ENCODE data around the gene GLI3. TPM values are rescaled to one million over a fixed set of nuclear protein-coding genes. Genes with fewer than 3 reads are reported as not detected.

GLI3 gene
- polyA plus RNA-seq, 1 of the 3 experiments (the other 2 are of a cell fraction), result 0.08 TPM

DNA sequence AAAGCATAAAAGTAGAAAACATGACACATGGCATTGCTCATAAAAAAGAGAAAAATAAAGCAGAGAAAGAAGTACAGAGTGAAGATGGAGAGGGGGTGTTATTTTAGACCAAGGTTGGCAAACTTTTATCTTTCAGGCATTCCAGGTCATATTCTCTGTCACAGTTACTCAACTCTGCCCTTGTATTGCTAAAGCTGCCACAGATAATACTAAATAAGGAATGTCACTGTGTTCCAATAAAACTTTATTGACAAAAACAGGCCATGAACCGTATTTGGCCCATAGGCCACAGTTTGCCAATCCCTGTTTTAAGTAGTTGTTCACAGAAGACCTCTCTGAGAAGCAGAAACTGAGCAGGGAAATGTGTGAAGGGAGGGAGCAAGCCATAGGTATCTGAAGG, 167.4 kb downstream of the GLI3 start:
- H3F3A ChIP-seq (replicated peaks; ENCODE audit: insufficient read depth), result no peaks in the 10 kb centered on the region
- DNase-seq, result no peak
- no peaks in the 10 kb centered on the region for H3K36me3 ChIP-seq (replicated peaks in 1 of 2; ENCODE audit: control insufficient read depth in 1 of 2, insufficient read depth in 2 of 2, low read length in 1 of 2)
- no peak overlapping the region for H3K9ac ChIP-seq
- H3K27me3 ChIP-seq (ENCODE audit: insufficient read depth), result peaks cover 38% of the 10 kb centered on the region; the same call in 1 of the 2 replicates
- no peaks in the 10 kb centered on the region for H3K9me3 ChIP-seq
- H3K4me2 ChIP-seq, result no peak overlapping the region
- no peaks in the 10 kb centered on the region for H4K20me1 ChIP-seq (ENCODE audit: insufficient read depth)
- 0% methylated on average over 1 of the region's 1 CpG for WGBS (ENCODE audit: low lambda C conversion rate)
- POLR2A ChIA-PET, result no interaction called here
- no peak overlapping the region for H2AFZ ChIP-seq (ENCODE audit: low read depth)
- no peaks in the 10 kb centered on the region for H3K4me1 ChIP-seq (ENCODE audit: control insufficient read depth in 1 of 2, insufficient read depth in 2 of 2, low read depth in 1 of 2, low read length in 1 of 2)
- no peak overlapping the region for H3K4me3 ChIP-seq (ENCODE audit: low read depth in 2 of 2, low read length in 1 of 2)
- no peaks in the 10 kb centered on the region for H3K9me2 ChIP-seq
- TF ChIP-seq GABPA (IDR thresholded peaks at IDR 0.05; ENCODE audit: low read depth) (no peak), TCF12 (IDR thresholded peaks at IDR 0.05) (no peak), RXRA (IDR thresholded peaks at IDR 0.05; ENCODE audit: borderline replicate concordance, low read depth) (no peak), NRF1 (IDR thresholded peaks at IDR 0.05; ENCODE audit: low read depth, low read length) (no peak)
- H3K27ac ChIP-seq (ENCODE audit: low read depth in 2 of 2, low read length in 1 of 2), result no peak overlapping the region
- H3K79me2 ChIP-seq (ENCODE audit: insufficient read depth), result no peaks in the 10 kb centered on the region
- CTCF ChIA-PET, result no interaction called here

DNA sequence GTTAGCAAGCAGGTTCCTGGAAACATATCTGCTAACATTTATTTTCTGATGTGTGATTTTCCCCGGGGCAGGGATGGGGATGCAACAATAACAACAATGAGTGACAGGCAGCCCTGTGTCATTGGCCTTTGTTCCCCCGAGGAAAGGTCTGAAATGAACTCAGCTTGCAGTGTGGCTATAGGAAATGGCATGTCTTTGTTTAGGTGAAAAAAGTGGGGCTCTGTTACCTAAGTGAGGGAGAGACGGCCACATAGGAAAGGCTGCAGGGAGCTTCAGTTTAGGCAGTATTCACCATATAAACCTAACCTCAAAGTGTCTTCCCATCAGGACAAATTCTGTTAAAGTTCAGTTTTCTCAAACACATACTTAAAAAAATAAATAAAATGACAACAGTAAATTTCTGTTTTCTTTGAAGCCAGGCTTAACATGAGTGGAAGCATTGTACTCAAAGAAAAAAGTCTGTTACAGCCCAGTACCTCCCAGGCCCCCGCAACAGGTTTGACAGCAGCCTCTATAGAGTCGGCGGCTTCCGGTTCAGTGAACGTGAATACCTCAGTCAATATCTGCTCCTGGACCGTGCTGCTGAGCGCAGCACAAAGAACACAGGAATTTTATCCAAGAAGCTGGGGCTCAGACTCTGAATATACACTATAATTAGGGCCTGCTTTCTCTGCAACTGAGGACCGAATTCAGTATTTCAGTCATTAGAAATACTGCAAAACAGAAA, 168.3 kb downstream of the GLI3 start:
- no peaks in the 10 kb centered on the region for H3F3A ChIP-seq (replicated peaks; ENCODE audit: insufficient read depth)
- TF ChIP-seq GABPA (IDR thresholded peaks at IDR 0.05; ENCODE audit: low read depth), result no peak
- TF ChIP-seq MXI1 (IDR thresholded peaks at IDR 0.05; ENCODE audit: low read depth, low read length), result no peak
- TF ChIP-seq, protein P1, sequence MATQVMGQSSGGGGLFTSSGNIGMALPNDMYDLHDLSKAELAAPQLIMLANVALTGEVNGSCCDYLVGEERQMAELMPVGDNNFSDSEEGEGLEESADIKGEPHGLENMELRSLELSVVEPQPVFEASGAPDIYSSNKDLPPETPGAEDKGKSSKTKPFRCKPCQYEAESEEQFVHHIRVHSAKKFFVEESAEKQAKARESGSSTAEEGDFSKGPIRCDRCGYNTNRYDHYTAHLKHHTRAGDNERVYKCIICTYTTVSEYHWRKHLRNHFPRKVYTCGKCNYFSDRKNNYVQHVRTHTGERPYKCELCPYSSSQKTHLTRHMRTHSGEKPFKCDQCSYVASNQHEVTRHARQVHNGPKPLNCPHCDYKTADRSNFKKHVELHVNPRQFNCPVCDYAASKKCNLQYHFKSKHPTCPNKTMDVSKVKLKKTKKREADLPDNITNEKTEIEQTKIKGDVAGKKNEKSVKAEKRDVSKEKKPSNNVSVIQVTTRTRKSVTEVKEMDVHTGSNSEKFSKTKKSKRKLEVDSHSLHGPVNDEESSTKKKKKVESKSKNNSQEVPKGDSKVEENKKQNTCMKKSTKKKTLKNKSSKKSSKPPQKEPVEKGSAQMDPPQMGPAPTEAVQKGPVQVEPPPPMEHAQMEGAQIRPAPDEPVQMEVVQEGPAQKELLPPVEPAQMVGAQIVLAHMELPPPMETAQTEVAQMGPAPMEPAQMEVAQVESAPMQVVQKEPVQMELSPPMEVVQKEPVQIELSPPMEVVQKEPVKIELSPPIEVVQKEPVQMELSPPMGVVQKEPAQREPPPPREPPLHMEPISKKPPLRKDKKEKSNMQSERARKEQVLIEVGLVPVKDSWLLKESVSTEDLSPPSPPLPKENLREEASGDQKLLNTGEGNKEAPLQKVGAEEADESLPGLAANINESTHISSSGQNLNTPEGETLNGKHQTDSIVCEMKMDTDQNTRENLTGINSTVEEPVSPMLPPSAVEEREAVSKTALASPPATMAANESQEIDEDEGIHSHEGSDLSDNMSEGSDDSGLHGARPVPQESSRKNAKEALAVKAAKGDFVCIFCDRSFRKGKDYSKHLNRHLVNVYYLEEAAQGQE (IDR thresholded peaks at IDR 0.05; ENCODE audit: low read depth, low read length), result no peak
- ChIA-PET POLR2A (no interaction called here), CTCF (no interaction called here)
- no peaks in the 10 kb centered on the region for H3K4me1 ChIP-seq (ENCODE audit: control insufficient read depth in 1 of 2, insufficient read depth in 2 of 2, low read depth in 1 of 2, low read length in 1 of 2)
- H3K79me2 ChIP-seq (ENCODE audit: insufficient read depth), result no peaks in the 10 kb centered on the region
- no peaks in the 10 kb centered on the region for H4K20me1 ChIP-seq (ENCODE audit: insufficient read depth)
- H3K9me3 ChIP-seq, result no peaks in the 10 kb centered on the region
- no peak overlapping the region for H3K9ac ChIP-seq
- H3K9me2 ChIP-seq, result no peaks in the 10 kb centered on the region
- 25% methylated on average over 11 of the region's 11 CpGs for WGBS (ENCODE audit: low lambda C conversion rate)
- no peak overlapping the region for H3K27ac ChIP-seq (ENCODE audit: low read depth in 2 of 2, low read length in 1 of 2)
- no peak overlapping the region for H3K4me2 ChIP-seq
- H3K27me3 ChIP-seq (ENCODE audit: insufficient read depth), result peaks cover 30% of the 10 kb centered on the region; the same call in 1 of the 2 replicates
- H3K4me3 ChIP-seq (ENCODE audit: low read depth in 2 of 2, low read length in 1 of 2), result no peak overlapping the region
- H2AFZ ChIP-seq (ENCODE audit: low read depth), result no peak overlapping the region
- H3K36me3 ChIP-seq (replicated peaks in 1 of 2; ENCODE audit: control insufficient read depth in 1 of 2, insufficient read depth in 2 of 2, low read length in 1 of 2), result no peaks in the 10 kb centered on the region
- no peak for DNase-seq

DNA sequence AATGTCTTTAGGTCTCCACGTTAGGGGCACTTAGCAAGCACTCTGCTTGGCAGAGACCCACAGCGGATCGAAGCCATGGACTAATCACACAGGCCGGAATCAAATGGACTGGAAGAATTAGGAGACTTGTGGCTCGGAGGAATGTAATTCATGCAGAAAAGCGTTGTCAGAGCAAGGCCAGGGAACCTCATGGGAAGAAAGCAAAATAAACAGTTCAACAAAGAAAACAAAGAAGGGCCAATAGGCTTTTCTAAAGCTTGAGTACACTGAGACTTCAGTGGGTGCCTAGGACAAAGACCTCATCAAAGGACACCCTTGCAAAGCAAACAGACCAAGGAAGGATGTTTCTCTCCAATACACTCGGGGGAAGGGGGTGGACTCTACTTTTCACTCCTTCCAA, 171.1 kb downstream of the GLI3 start:
- POLR2A ChIA-PET, result no interaction called here
- no peak overlapping the region for H3K27ac ChIP-seq (ENCODE audit: low read depth in 2 of 2, low read length in 1 of 2)
- WGBS (ENCODE audit: low lambda C conversion rate), result 21% methylated on average over 7 of the region's 7 CpGs
- no peak overlapping the region for H3K4me3 ChIP-seq (ENCODE audit: low read depth in 2 of 2, low read length in 1 of 2)
- CTCF ChIA-PET, result no interaction called here
- no peaks in the 10 kb centered on the region for H3K36me3 ChIP-seq (replicated peaks in 1 of 2; ENCODE audit: control insufficient read depth in 1 of 2, insufficient read depth in 2 of 2, low read length in 1 of 2)
- H3K79me2 ChIP-seq (ENCODE audit: insufficient read depth), result no peaks in the 10 kb centered on the region
- H3K27me3 ChIP-seq (ENCODE audit: insufficient read depth), result peaks cover 16% of the 10 kb centered on the region; the same call in 1 of the 2 replicates
- no peaks in the 10 kb centered on the region for H3F3A ChIP-seq (replicated peaks; ENCODE audit: insufficient read depth)
- no peaks in the 10 kb centered on the region for H4K20me1 ChIP-seq (ENCODE audit: insufficient read depth)
- H2AFZ ChIP-seq (ENCODE audit: low read depth), result no peak overlapping the region
- no peak overlapping the region for H3K4me2 ChIP-seq
- H3K9me3 ChIP-seq, result no peaks in the 10 kb centered on the region
- no peaks in the 10 kb centered on the region for H3K4me1 ChIP-seq (ENCODE audit: control insufficient read depth in 1 of 2, insufficient read depth in 2 of 2, low read depth in 1 of 2, low read length in 1 of 2)
- DNase-seq, result no peak
- no peaks in the 10 kb centered on the region for H3K9me2 ChIP-seq
- no peak overlapping the region for H3K9ac ChIP-seq
- TF ChIP-seq NFIC (IDR thresholded peaks at IDR 0.05; ENCODE audit: borderline replicate concordance) (no peak), GABPA (IDR thresholded peaks at IDR 0.05; ENCODE audit: low read depth) (no peak), JUND (IDR thresholded peaks at IDR 0.05) (no peak), YY1 (IDR thresholded peaks at IDR 0.05; ENCODE audit: low read depth) (no peak), EZH2phosphoT487 (IDR thresholded peaks at IDR 0.05; ENCODE audit: borderline replicate concordance, low read depth) (no peak), RCOR1 (IDR thresholded peaks at IDR 0.05; ENCODE audit: low read length) (no peak), RAD21 (IDR thresholded peaks at IDR 0.05; ENCODE audit: low read length) (no peak)
- TF ChIP-seq, protein P2, sequence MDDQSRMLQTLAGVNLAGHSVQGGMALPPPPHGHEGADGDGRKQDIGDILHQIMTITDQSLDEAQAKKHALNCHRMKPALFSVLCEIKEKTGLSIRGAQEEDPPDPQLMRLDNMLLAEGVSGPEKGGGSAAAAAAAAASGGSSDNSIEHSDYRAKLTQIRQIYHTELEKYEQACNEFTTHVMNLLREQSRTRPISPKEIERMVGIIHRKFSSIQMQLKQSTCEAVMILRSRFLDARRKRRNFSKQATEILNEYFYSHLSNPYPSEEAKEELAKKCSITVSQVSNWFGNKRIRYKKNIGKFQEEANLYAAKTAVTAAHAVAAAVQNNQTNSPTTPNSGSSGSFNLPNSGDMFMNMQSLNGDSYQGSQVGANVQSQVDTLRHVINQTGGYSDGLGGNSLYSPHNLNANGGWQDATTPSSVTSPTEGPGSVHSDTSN (IDR thresholded peaks at IDR 0.05), result no peak
- TF ChIP-seq, protein P3, sequence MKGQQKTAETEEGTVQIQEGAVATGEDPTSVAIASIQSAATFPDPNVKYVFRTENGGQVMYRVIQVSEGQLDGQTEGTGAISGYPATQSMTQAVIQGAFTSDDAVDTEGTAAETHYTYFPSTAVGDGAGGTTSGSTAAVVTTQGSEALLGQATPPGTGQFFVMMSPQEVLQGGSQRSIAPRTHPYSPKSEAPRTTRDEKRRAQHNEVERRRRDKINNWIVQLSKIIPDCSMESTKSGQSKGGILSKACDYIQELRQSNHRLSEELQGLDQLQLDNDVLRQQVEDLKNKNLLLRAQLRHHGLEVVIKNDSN (IDR thresholded peaks at IDR 0.05; ENCODE audit: borderline replicate concordance, low read depth), result no peak

Data from SK-N-SH (cell line).